Tibial artery (tissue), 4 donors: ENCODE results near the gene FILIP1.
A peak's percentile ranks its signal among the peaks of the same experiment; 100 is the strongest.

Experiments used
- DNase-seq, 2 donors: peaks; one replicate each; pipeline ENCODE4 v3.0.0-alpha.2; 2019
- H3K27ac ChIP-seq, 2 donors: fragments of 200-600 bp; sonication (generic) in 1 of 2; 1 replicate in 1 of 2; 2 replicates in 1 of 2; pipeline ENCODE4 v1.5.1; 2018 to 2019; ENCODE audit warnings: mild to moderate bottlenecking in 1 of 2
- H3K27me3 ChIP-seq, 2 donors: fragments of 200-600 bp; sonication (generic) in 1 of 2; one replicate each; pipeline versions ENCODE4 v1.5.1 to v1.6.0; 2016 to 2019
- H3K36me3 ChIP-seq, 3 donors: fragments of 200-600 bp; sonication (generic) in 2 of 3; one replicate each; pipeline ENCODE4 v1.5.1; 2016 to 2019; ENCODE audit warnings: mild to moderate bottlenecking in 2 of 3
- H3K4me1 ChIP-seq, 4 donors: fragments of 200-600 bp; sonication (generic) in 2 of 4; 1 replicate in 3 of 4; 2 replicates in 1 of 4; pipeline ENCODE4 v1.5.1; 2016 to 2019
- H3K4me3 ChIP-seq, 2 donors: fragments of 200-600 bp; sonication (generic) in 1 of 2; 1 replicate in 1 of 2; 2 replicates in 1 of 2; pipeline ENCODE4 v1.5.1; 2018 to 2019; ENCODE audit warnings: mild to moderate bottlenecking in 2 of 2
- H3K9me3 ChIP-seq, 3 donors: fragments of 200-600 bp; sonication (generic) in 1 of 3; one replicate each; pipeline ENCODE4 v1.5.1; 2016 to 2019
- intact Hi-C: fragments of 100-400 bp; cut with DNase I; formaldehyde crosslinking; loops from one replicate; pipeline ENCODE4 v1.15.0; 2023; ENCODE audit warnings: low total_unique reads
- TF ChIP-seq, protein P1 (sequence below), 2 experiments: fragments of 200-600 bp in 1 of 2; fragments of 450-650 bp in 1 of 2; IDR thresholded peaks; one replicate each; pipeline ENCODE4 v1.5.1; 2017 to 2019; ENCODE audit warnings: antibody characterized with exemption in 2 of 2, mild to moderate bottlenecking in 1 of 2, moderate library complexity in 1 of 2

The FILIP1 gene

DNA sequence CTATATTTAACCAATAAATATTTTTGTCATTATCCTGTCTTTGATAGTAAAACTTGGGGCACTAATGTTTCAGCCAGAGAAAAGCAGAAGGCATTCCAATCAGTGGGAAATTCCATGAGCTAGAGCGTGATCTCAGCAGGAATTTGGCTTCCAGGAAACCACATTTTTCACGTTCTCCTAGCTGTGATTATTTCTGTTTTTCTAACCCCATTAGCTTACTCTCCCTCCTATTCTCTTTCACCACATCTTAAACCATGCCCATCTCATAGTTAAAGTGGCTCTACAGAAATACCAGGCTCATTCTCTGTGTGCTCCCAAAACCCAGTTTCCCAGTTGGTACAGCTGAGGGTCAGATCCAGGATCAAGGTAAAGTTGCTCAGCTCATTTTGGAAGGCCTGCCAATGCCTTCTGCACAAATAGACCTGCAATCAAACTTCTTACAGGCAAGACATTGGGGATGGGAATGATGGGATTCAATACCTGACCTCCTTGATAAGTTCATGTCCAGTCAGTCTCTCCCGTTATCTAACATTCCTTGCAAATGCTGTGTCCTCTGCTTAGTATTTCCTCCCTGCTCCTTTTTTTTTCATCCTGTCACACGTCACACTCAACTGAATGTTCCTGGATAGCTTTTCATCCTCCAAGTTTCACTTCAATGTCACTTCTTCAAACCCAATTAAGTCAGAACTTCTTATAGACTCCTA is 175.9 kb downstream of the FILIP1 start:
- no peak for DNase-seq
- H3K27ac ChIP-seq, result peak overlapping the region in 1 of 2 donors; percentile 26
- H3K4me3 ChIP-seq, result no peak overlapping the region
- no peaks in the 10 kb centered on the region for H3K36me3 ChIP-seq
- TF ChIP-seq, protein P1, sequence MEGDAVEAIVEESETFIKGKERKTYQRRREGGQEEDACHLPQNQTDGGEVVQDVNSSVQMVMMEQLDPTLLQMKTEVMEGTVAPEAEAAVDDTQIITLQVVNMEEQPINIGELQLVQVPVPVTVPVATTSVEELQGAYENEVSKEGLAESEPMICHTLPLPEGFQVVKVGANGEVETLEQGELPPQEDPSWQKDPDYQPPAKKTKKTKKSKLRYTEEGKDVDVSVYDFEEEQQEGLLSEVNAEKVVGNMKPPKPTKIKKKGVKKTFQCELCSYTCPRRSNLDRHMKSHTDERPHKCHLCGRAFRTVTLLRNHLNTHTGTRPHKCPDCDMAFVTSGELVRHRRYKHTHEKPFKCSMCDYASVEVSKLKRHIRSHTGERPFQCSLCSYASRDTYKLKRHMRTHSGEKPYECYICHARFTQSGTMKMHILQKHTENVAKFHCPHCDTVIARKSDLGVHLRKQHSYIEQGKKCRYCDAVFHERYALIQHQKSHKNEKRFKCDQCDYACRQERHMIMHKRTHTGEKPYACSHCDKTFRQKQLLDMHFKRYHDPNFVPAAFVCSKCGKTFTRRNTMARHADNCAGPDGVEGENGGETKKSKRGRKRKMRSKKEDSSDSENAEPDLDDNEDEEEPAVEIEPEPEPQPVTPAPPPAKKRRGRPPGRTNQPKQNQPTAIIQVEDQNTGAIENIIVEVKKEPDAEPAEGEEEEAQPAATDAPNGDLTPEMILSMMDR (IDR thresholded peaks at IDR 0.05), result no peak
- intact Hi-C loops, result no loop called here
- no peaks in the 10 kb centered on the region for H3K9me3 ChIP-seq
- peaks cover 0 to 23% (median 6%) of the 10 kb centered on the region in 4 donors for H3K4me1 ChIP-seq
- no peaks in the 10 kb centered on the region for H3K27me3 ChIP-seq

DNA sequence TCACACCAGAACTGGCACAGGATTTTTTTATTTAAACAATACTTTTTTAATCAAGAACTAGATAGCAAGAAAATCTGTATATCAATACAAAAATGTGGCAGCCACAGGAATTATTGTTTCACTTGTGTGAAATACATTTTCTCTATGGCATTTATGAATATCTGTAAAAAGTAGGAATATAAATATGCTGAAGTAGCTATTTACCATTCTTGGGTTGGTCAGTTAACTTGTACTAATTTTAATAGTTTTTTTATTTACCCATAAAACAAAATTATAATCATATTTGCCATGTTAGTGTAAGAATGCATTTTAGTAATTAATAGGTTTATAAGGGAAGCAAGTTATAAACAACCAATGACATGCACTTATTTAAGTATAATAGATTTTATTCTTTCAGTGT is 177.6 kb downstream of the FILIP1 start:
- H3K9me3 ChIP-seq, result no peaks in the 10 kb centered on the region
- DNase-seq, result no peak
- H3K4me1 ChIP-seq, result peaks cover 0 to 23% (median 6%) of the 10 kb centered on the region in 4 donors
- intact Hi-C loops, result no loop called here
- H3K36me3 ChIP-seq, result no peaks in the 10 kb centered on the region
- H3K27ac ChIP-seq, result no peak overlapping the region
- H3K4me3 ChIP-seq, result no peak overlapping the region
- H3K27me3 ChIP-seq, result no peaks in the 10 kb centered on the region
- TF ChIP-seq, protein P1 (IDR thresholded peaks at IDR 0.05), result no peak

DNA sequence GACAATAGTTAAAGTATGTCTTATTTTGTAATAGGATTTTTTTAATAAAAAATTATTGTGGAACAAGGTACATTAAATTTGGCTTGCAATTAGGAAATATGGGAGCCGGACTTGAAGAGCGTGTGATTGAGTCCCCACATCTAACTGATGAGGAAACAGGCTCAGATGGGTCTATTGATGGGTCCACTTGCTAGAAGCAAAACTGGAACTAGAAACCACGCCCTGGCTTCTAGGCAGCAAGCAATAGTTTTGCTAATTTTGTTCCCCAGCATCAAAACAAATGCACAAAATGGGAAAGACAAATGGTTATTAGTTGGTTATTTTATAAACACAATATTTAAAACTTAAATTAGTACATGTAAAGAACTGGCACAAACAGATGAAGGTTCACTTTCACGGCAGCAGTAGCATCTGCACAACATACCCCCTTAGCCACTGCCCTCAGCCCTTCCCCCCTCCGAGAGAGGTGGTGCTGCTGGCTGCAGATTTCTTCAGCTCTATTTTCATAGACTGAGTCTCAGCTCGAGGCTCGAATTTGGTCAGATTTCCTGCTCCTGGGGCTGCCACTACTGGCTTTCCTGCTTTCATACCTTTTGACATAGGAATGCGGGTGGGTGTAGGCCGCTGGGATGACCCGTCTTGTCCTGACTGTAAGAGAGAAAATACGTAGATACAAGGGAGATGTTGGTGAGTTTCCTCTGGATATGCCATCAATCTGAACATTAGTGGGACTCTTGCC is 185.2 kb downstream of the FILIP1 start:
- no peak overlapping the region for H3K27ac ChIP-seq
- no peak overlapping the region for H3K4me3 ChIP-seq
- H3K27me3 ChIP-seq, result no peaks in the 10 kb centered on the region
- H3K36me3 ChIP-seq, result no peaks in the 10 kb centered on the region
- peaks cover 0 to 10% (median 0%) of the 10 kb centered on the region in 4 donors for H3K4me1 ChIP-seq
- intact Hi-C loops, result no loop called here
- TF ChIP-seq, protein P1 (IDR thresholded peaks at IDR 0.05), result no peak
- no peaks in the 10 kb centered on the region for H3K9me3 ChIP-seq
- DNase-seq, result no peak

DNA sequence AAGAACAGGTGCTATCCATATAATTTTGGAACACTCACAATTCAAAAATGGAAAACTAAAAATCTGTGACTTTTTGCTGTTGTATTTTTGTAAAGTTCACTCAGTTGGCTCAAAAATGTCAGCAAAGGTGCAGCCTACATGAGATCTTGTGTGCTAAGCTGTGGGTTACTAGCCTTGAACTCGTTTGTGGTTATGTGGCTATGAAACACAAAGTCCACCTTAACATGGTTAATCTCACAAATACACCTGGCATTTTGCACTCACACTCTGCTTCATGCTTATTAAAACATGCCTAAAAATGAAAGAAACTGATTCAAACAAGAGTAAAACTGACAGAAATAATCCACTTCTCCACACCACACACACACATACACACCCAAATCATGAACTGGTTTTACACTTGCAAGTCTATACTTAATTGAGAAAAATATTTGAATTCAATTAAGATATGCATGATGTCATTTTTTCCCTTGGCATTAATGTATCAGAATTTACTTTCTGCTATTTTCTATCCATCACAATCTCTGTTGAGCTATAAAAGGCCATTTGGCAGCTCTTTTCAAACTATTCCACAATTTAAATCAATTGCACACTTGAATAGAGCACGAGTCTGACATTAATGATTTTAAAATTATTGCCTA is 186.1 kb downstream of the FILIP1 start:
- intact Hi-C loops, result no loop called here
- Histone ChIP-seq H3K36me3 (no peaks in the 10 kb centered on the region), H3K27ac (no peak overlapping the region), H3K9me3 (no peaks in the 10 kb centered on the region), H3K27me3 (no peaks in the 10 kb centered on the region), H3K4me1 (peaks cover 0 to 10% (median 0%) of the 10 kb centered on the region in 4 donors), H3K4me3 (no peak overlapping the region)
- TF ChIP-seq, protein P1 (IDR thresholded peaks at IDR 0.05), result no peak
- DNase-seq, result no peak

DNA sequence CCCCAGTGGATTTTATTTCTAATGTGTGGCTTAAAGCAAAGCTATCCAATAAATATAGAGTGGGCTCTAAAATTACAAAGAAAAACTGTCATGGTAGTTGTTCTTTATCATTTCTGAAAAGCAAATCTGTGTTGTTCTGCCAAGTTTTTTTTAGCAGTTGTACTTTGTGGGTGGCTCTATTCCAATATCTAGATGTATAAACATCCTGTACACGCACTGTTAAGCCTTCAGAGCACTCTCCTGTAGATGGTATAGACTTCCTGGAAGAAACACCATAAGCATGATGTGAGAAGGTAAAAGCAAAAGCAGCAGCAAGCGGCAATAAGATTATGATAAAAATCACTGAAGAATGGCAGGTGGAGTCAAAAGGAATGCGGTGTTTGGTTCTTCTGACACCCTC is 187.5 kb downstream of the FILIP1 start:
- Histone ChIP-seq H3K27ac (no peak overlapping the region), H3K4me3 (no peak overlapping the region), H3K27me3 (no peaks in the 10 kb centered on the region), H3K4me1 (peaks cover 0 to 10% (median 0%) of the 10 kb centered on the region in 4 donors), H3K36me3 (no peaks in the 10 kb centered on the region), H3K9me3 (no peaks in the 10 kb centered on the region)
- no peak for DNase-seq
- TF ChIP-seq, protein P1 (IDR thresholded peaks at IDR 0.05), result no peak
- intact Hi-C loops, result no loop called here
